Suppressor macrophage treated with lipopolysaccharide for 4 hours (primary cell): Measurements from ENCODE around the gene MRM3.
"Not testable (repeated sequence)": the region's sequence is repeated elsewhere in the genome, so short reads cannot be mapped to it uniquely, and the experiment has no call there.

Source experiments
- DNase-seq: peaks from one replicate; pipeline ENCODE4 v3.0.0-alpha.2; 2020

MRM3 gene

GRCh38 chr17:781805-782731, at the start of gene MRM3, which contains the start of gene GLOD4:
MRM3 (plus strand) TSS chr17:782353; CDS start chr17:782379, 26 bp downstream.
GLOD4 (minus strand) TSS chr17:782280; CDS start chr17:782255, 25 bp downstream.
- DNase-seq = peak; percentile 95

DNA sequence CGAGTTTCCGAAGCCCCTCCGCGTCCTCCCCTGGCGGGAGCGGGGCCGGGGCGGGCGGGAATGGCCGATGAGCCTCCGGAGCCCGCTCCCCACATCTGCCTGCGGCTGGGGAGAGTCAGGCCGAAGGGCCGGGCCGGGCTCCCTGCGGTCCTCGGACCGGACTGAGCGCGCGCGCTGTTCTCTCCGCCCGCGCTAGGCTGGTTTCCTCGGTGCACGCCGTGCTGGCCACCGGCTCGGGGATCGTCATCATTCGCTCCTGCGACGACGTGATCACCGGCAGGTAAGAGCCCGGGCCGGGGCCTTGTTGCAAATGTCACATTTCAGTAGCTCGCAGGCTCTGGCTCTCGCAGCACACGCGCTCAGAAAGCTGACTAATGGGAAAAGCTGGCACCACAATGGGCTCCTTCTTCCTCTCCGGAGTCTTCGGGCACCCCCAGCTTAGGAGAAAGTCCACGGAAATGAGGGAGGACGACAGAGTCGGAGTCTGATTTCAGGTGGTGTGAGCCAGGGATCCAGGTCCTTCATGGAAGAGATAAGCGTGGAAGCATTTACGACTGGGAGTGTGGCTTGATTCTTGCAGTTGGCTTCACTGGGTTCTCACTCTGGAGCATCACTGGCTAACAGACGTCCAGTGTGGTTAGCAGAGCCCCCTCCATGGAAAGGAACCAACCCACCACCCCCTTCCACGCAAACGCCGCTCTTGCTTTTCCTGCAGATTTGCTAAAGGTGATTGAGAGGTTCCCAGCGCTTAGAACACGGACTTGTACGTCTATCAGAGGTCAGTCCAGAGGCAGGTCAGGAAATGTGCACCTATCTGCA, 49.0 kb upstream of the MRM3 start:
- peak; percentile 31 for DNase-seq

DNA sequence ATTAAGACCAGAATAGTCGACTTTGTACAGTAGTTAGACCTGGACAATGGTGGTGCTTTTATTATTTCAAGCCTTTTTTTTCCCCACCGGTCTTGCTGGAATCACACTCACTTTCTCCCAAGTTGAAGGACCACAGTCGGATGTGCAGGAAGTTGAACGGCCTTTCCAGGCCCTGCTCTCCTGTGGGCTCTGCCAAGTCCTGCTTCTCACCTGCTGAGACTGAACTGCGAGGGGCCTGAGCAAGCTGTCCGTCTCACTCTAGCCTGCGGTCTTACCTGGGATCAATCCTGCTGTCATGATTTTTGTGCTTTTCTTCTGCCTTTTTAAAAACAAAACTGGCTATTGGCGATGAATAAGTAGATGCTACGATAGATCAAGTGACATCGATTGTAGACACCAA, 48.4 kb upstream of the MRM3 start:
- no peak for DNase-seq

GRCh38 chr17:737561-738113, 44.5 kb upstream of the MRM3 start:
- no peak for DNase-seq

- DNase-seq = peak; percentile 96
These were observed 41.7 kb upstream of the MRM3 start for GRCh38 chr17:740240-741017.

DNA sequence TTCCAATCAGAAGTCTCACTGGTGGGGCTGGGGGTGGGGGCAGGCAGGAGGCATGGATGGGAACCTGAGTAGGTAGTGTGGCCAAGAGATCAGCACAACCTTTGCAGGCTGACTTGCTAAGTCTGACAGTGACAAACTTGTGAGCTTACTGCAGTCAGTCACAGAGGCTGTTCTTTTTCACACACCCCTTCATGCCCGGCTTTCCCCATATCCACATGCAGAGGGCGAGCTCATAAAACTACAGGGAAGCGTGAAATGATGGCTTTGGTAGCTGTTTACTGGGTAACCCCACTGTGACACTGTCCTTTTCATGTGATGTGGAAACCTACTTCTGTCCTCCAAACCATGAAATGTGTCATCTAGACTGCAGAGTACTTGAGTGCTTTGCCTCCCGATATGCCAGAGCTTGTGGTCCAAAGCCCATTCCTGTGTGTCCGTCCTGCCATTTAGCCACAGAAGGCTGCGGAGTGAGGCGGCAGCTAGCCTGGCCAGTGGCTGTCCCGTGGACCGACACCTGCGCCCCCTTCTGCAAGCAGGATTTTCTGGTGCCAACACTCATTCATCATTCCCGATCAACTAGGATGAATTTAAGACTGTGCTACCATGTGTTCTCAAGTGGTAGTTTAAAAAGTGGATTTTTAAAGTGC, 39.9 kb upstream of the MRM3 start:
- DNase-seq = no peak

- DNase-seq = no peak
These were observed 39.0 kb upstream of the MRM3 start for GRCh38 chr17:743139-743538.

DNA sequence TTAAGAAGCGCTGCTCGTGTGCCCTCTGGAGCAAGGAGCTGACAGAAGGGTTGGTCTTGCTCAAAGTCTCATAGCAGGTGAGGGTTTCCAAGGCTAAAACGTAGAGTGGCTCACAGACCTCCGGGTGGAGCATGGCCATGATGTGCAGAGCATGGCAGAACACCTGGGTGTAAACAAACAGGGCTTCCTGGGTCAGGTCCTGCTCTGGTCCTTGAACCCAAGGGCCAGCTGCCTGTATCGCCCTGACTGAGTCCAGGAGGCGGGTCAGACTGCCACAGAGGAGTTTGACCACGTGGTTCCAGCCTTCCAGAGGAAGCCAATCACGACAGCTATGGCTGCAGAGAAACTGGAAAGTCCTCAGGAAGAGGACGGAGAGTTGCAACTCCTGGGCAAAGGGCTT, 37.2 kb upstream of the MRM3 start:
- no peak for DNase-seq

GRCh38 chr17:745406-745805, 36.7 kb upstream of the MRM3 start:
- no peak for DNase-seq

DNA sequence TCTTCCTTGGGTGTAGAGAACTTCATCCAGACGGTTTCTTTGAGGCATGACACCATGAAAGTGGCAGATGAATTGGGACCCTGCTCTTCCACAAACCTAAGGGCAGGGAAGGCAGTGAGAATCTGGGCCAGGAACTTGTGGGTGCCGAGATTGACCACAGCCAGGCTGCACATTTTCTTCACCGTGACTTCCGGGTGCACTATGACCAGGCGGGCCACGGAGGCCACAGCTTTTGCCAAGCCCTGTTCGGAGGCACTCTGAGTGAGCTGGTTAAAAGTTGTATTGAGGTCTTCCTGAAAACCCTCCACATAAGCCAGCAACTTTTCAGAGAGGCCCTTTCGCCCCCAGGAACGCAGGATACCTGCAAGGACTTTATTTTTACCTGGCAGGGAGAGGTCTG, 36.0 kb upstream of the MRM3 start:
- no peak for DNase-seq

- no peak for DNase-seq
These were observed 35.1 kb upstream of the MRM3 start for GRCh38 chr17:746783-747629.

DNA sequence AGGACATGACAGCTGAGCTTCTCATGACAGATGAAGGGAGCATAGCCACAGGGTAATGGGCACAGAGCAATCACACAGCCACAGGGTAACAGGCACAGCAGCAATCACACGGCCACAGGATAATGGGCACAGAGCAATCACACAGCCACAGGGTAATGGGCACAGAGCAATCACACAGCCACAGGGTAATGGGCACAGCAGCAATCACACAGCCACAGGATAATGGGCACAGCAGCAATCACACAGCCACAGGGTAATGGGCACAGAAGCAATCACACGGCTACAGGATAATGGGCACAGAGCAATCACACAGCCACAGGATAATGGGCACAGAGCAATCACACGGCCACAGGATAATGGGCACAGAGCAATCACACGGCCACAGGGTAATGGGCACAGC, 33.5 kb upstream of the MRM3 start:
- DNase-seq = not testable (repeated sequence)

DNA sequence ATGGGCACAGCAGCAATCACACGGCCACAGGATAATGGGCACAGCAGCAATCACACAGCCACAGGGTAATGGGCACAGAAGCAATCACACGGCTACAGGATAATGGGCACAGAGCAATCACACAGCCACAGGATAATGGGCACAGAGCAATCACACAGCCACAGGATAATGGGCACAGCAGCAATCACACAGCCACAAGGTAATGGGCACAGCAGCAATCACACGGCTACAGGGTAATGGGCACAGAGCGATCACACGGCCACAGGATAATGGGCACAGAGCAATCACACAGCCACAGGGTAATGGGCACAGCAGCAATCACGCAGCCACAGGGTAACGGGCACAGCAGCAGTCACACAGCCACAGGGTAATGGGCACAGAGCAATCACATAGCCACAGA, 32.8 kb upstream of the MRM3 start:
- DNase-seq = not testable (repeated sequence)

GRCh38 chr17:750431-751037, 31.6 kb upstream of the MRM3 start:
- no peak for DNase-seq

- DNase-seq = peak; percentile 63
These were observed 30.7 kb upstream of the MRM3 start for GRCh38 chr17:751269-752001.

DNA sequence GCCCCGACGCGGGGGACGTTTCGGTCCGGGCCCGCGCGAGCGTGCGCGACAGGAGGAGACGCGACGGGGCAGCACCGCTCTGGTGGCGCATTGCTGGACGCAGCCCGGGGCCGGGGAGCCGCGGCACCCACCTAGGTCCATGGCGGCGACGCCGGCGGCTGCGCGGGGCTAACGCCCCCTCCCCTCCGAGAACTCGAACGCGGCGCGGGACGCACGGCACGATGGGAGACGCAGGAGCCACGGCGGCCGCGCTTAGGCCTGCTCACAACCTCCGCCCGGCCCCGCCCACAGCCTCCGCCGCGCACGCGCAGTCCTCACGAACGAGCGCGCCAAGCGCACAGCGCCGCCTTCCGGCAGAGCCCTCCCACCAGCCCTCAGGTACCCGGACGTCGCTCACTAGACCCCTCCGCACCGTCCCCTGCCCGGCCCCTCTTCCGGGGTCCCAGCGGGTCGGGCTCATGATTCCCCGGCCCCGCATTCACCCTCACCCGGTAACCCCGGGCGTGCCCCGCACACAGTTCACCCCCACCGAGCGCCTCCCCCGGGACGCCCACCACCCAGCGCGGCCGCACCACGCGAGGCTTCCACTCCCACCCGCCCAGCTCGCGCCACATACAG, 30.0 kb upstream of the MRM3 start, which contains the start of gene GEMIN4:
Gene GEMIN4, minus strand, starts transcription at position 263 of the 618 bp plus-strand sequence. Its CDS starts 122 bp downstream, at position 141.
- DNase-seq = peak; percentile 95

DNA sequence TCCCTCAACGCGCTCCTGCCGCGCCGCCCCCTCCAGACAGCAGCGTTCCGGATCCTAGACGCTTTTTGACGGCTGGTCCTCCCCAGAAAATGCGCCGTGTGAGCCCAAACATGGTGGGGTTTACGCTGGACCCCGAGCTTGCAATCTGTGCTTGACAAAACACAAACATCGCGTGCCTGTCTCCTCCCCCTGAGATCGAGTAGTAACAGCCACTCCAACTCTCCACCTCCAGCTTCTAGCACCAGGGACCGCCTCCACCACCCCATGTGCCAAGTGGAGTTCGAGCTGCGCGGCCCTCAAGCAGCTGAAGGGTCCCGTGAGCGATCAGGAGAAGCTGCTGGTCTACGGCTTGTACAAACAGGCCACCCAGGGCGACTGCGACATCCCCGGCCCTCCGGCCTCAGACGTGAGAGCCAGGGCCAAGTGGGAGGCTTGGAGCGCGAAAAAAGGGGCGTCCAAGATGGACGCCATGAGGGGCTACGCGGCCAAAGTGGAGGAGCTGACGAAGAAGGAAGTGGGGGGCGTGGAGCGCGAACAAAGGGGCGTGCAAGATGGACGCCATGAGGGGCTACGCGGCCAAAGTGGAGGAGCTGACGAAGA, 29.4 kb upstream of the MRM3 start:
- no peak for DNase-seq

DNA sequence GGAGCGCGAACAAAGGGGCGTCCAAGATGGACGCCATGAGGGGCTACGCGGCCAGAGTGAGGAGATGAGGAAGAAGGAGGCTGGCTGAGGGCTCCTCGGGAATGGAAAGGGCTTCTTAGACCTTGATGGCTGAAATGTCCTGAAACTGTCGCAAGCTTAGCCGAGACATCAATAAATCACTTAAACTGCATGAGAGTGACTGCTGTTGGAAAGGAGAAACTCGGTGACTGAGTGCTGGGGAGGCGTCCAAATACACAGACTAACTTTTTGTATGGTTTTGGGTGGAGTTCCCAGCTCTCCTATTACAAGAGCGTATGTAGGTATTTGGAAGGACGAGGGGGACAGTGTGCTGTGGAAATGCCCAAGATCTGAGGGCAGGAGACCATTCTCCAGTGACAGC, 28.7 kb upstream of the MRM3 start:
- DNase-seq = no peak
